ENCODE measurements around the gene SLC24A3.
A peak's percentile ranks its signal among the peaks of the same experiment; 100 is the strongest.

The SLC24A3 gene

GRCh38 chr20:19212469-19212815, at the start of gene SLC24A3:
Gene SLC24A3, plus strand, starts transcription at chr20:19212642.
- DNase-seq (ENCODE audit: insufficient read length, low spot score) (no peak), FAIRE-seq (no peak)
- no peak for TF ChIP-seq POLR2A (IDR thresholded peaks at IDR 0.05; ENCODE audit: low read depth, low read length)

- TF ChIP-seq POLR2A (IDR thresholded peaks at IDR 0.05; ENCODE audit: low read depth, low read length) = no peak
- no peak for DNase-seq (ENCODE audit: insufficient read length, low spot score)
- no peak for FAIRE-seq
Observed at GRCh38 chr20:19170148-19170547, 42.3 kb upstream of the SLC24A3 start.

- no peak for FAIRE-seq
- DNase-seq (ENCODE audit: insufficient read length, low spot score) = no peak
- TF ChIP-seq POLR2A (IDR thresholded peaks at IDR 0.05; ENCODE audit: low read depth, low read length) = no peak
Observed at GRCh38 chr20:19172637-19173036, 39.8 kb upstream of the SLC24A3 start.

- FAIRE-seq (no peak), DNase-seq (ENCODE audit: insufficient read length, low spot score) (no peak)
- no peak for TF ChIP-seq POLR2A (IDR thresholded peaks at IDR 0.05; ENCODE audit: low read depth, low read length)
Observed at GRCh38 chr20:19176470-19177052, 35.9 kb upstream of the SLC24A3 start.

GRCh38 chr20:19181552-19181951, 30.9 kb upstream of the SLC24A3 start:
- DNase-seq (ENCODE audit: insufficient read length, low spot score) (no peak), FAIRE-seq (no peak)
- no peak for TF ChIP-seq POLR2A (IDR thresholded peaks at IDR 0.05; ENCODE audit: low read depth, low read length)

GRCh38 chr20:19185083-19185482, 27.4 kb upstream of the SLC24A3 start:
- DNase-seq (ENCODE audit: insufficient read length, low spot score) (no peak), FAIRE-seq (no peak)
- TF ChIP-seq POLR2A (IDR thresholded peaks at IDR 0.05; ENCODE audit: low read depth, low read length) = no peak

GRCh38 chr20:19193349-19193748, 19.1 kb upstream of the SLC24A3 start:
- FAIRE-seq = no peak
- DNase-seq (ENCODE audit: insufficient read length, low spot score) = no peak
- no peak for TF ChIP-seq POLR2A (IDR thresholded peaks at IDR 0.05; ENCODE audit: low read depth, low read length)

GRCh38 chr20:19205981-19206396, 6.5 kb upstream of the SLC24A3 start:
- peak; percentile 74 for FAIRE-seq
- TF ChIP-seq POLR2A (IDR thresholded peaks at IDR 0.05; ENCODE audit: low read depth, low read length) = no peak
- DNase-seq (ENCODE audit: insufficient read length, low spot score) = peak; percentile 36

GRCh38 chr20:19207541-19207940, 4.9 kb upstream of the SLC24A3 start:
- FAIRE-seq = no peak
- TF ChIP-seq POLR2A (IDR thresholded peaks at IDR 0.05; ENCODE audit: low read depth, low read length) = no peak
- no peak for DNase-seq (ENCODE audit: insufficient read length, low spot score)

GRCh38 chr20:19210391-19211155, 1.9 kb upstream of the SLC24A3 start:
- no peak for FAIRE-seq
- no peak for TF ChIP-seq POLR2A (IDR thresholded peaks at IDR 0.05; ENCODE audit: low read depth, low read length)

GRCh38 chr20:19211252-19211651, 1.2 kb upstream of the SLC24A3 start:
- TF ChIP-seq POLR2A (IDR thresholded peaks at IDR 0.05; ENCODE audit: low read depth, low read length) = no peak
- DNase-seq (ENCODE audit: insufficient read length, low spot score) (no peak), FAIRE-seq (no peak)

More at GRCh38 chr20:19210391-19211155, 1.9 kb upstream of the SLC24A3 start:
- DNase-seq (ENCODE audit: insufficient read length, low spot score) = no peak

GRCh38 chr20:19211661-19212468, 577 bp upstream of the SLC24A3 start:
- FAIRE-seq (no peak), DNase-seq (ENCODE audit: insufficient read length, low spot score) (no peak)
- no peak for TF ChIP-seq POLR2A (IDR thresholded peaks at IDR 0.05; ENCODE audit: low read depth, low read length)

- no peak for TF ChIP-seq POLR2A (IDR thresholded peaks at IDR 0.05; ENCODE audit: low read depth, low read length)
- no peak for FAIRE-seq
- DNase-seq (ENCODE audit: insufficient read length, low spot score) = no peak
Observed at GRCh38 chr20:19212821-19213502, 520 bp downstream of the SLC24A3 start.

- no peak for TF ChIP-seq POLR2A (IDR thresholded peaks at IDR 0.05; ENCODE audit: low read depth, low read length)
- FAIRE-seq = no peak
- DNase-seq (ENCODE audit: insufficient read length, low spot score) = no peak
Observed at GRCh38 chr20:19213946-19214490, 1.6 kb downstream of the SLC24A3 start.
